Panc1 (cell line): ENCODE results near the gene SYNE1. TPM values are rescaled to one million over a fixed set of nuclear protein-coding genes. Genes with fewer than 3 reads are reported as not detected.

Experiments used
- ATAC-seq: fragments of 200-7000 bp; cut with Tn5 transposase; 2 replicates; pipeline ENCODE4 v1.9.1; 2020; ENCODE audit warnings: mild to moderate bottlenecking, moderate library complexity
- BruUV-seq: library from RNA; stranded (reverse); fragments of 400-500 nt; replicated peaks from 2 replicates; lab custom pipeline; 2021; lab: Mats Ljungman, UMichigan
- CTCF ChIA-PET: fragments of 300-600 bp; sonication (Branson Sonifier 250); formaldehyde crosslinking; loops from one replicate; lab custom pipeline; 2022; ENCODE audit warnings: antibody characterized with exemption; lab: Charles Lee
- POLR2A ChIA-PET: fragments of 300-600 bp; sonication (Branson Sonifier 250); formaldehyde crosslinking; loops from one replicate; lab custom pipeline; 2022; ENCODE audit warnings: antibody characterized with exemption; lab: Charles Lee
- DNase-seq: peaks from one replicate; pipeline ENCODE4 v3.0.0-alpha.2; 2010; ENCODE audit warnings: low read depth, low spot score
- H3K27ac ChIP-seq: 2 replicates; pipeline ENCODE4 v1.5.1; 2011; ENCODE audit warnings: mild to moderate bottlenecking, low read length, inconsistent platforms
- H3K27me3 ChIP-seq: fragments of 200-500 bp; sonication (Bioruptor generic); 2 replicates; pipeline ENCODE4 v1.6.0; 2014; ENCODE audit warnings: low read length, inconsistent platforms; ENCODE audit not compliant: control insufficient read depth, insufficient read depth
- H3K36me3 ChIP-seq: fragments of 200-500 bp; sonication (Bioruptor generic); 2 replicates; pipeline ENCODE4 v1.5.1; 2014; ENCODE audit warnings: inconsistent platforms, mild to moderate bottlenecking, low read length, moderate library complexity; ENCODE audit not compliant: control insufficient read depth, insufficient read depth
- H3K4me1 ChIP-seq: 2 replicates; pipeline ENCODE4 v1.5.1; 2011; ENCODE audit warnings: inconsistent platforms, mild to moderate bottlenecking, low read length, moderate library complexity; ENCODE audit not compliant: control insufficient read depth, insufficient read depth
- H3K4me3 ChIP-seq, 2 experiments: 2 replicates each; pipeline ENCODE4 v1.5.1; 2011 to 2012; ENCODE audit warnings: low read depth in 2 of 2, low read length in 2 of 2, mild to moderate bottlenecking in 2 of 2, inconsistent platforms in 1 of 2, moderate library complexity in 1 of 2
- H3K9me3 ChIP-seq: fragments of 200-500 bp; sonication (Bioruptor generic); 2 replicates; pipeline ENCODE4 v1.5.1; 2014; ENCODE audit warnings: low read depth, mild to moderate bottlenecking, inconsistent platforms, low read length, moderate library complexity; ENCODE audit not compliant: control insufficient read depth, insufficient read depth
- CTCF ChIP-seq: fragments of 450-650 bp; IDR thresholded peaks from 2 replicates; pipeline ENCODE4 v1.5.1; 2017; ENCODE audit warnings: mild to moderate bottlenecking
- POLR2AphosphoS5 ChIP-seq: IDR thresholded peaks from 2 replicates; pipeline ENCODE4 v1.6.1; 2012; ENCODE audit warnings: mild to moderate bottlenecking, low read depth, low read length, moderate library complexity
- SIN3A ChIP-seq: IDR thresholded peaks from 2 replicates; pipeline ENCODE4 v1.6.1; 2012; ENCODE audit warnings: low read depth, mild to moderate bottlenecking, low read length, moderate library complexity, borderline replicate concordance; ENCODE audit not compliant: insufficient read depth
- TCF7L2 ChIP-seq: IDR thresholded peaks from 2 replicates; pipeline ENCODE4 v1.6.1; 2011; ENCODE audit warnings: mild to moderate bottlenecking, low read depth, low read length, inconsistent platforms
- in situ Hi-C: cut with HindIII; loops from 2 replicates; pipeline ENCODE4 v1.10.0; 2016; ENCODE audit warnings: low sequenced_read_pairs, low pct_unique_long_range_greater_than_20kb
- intact Hi-C: fragments of 100-400 bp; cut with micrococcal nuclease; formaldehyde crosslinking; loops from one replicate; pipeline ENCODE4 v1.10.0; 2022; ENCODE audit not compliant: unreplicated experiment
- total RNA-seq: library from RNA; stranded (reverse); gene quantifications from one replicate; pipeline ENCODE4 v1.2.1, GENCODE V29; 2021; ENCODE audit not compliant: unreplicated experiment
- TF ChIP-seq, protein P1 (sequence below), 2 experiments: IDR thresholded peaks; 2 replicates each; pipeline ENCODE4 v1.6.1; 2011 to 2012; ENCODE audit warnings: low read depth in 2 of 2, control low read depth in 1 of 2, low read length in 1 of 2, mild to moderate bottlenecking in 1 of 2, moderate library complexity in 1 of 2; ENCODE audit not compliant: insufficient read depth in 1 of 2

SYNE1 gene
- total RNA-seq, 1 experiment from 2014 or later, result 3.2 TPM

DNA sequence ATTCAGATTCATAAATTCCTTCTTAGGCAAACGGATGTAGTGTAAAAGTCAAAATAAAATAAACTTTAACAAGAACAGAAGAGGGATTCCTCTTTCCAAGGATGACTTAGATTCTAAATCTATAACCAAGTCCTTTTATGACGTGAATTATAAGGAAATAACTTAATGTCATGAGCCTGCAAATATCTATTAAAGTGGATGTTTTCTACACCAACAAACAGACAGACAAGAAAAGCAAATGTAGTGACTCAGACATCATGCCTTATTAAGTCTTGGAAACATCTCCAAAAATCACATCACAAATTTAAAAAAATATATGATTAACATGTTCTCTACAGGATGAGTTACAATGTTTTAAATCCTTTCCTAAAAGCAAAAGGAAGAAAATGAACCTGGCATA is 432.6 kb downstream of the SYNE1 start:
- in situ Hi-C loops (no loop called here), intact Hi-C loops (no loop called here)
- CTCF ChIA-PET, result no interaction called here
- Histone ChIP-seq H3K4me3 (no peak overlapping the region), H3K9me3 (no peaks in the 10 kb centered on the region), H3K4me1 (no peaks in the 10 kb centered on the region), H3K27ac (no peak overlapping the region), H3K36me3 (no peaks in the 10 kb centered on the region), H3K27me3 (no peaks in the 10 kb centered on the region)
- BruUV-seq, result no TSS peak
- TF ChIP-seq TCF7L2, result no peak
- TF ChIP-seq POLR2AphosphoS5, result no peak
- no peak for TF ChIP-seq SIN3A
- TF ChIP-seq, protein P1, sequence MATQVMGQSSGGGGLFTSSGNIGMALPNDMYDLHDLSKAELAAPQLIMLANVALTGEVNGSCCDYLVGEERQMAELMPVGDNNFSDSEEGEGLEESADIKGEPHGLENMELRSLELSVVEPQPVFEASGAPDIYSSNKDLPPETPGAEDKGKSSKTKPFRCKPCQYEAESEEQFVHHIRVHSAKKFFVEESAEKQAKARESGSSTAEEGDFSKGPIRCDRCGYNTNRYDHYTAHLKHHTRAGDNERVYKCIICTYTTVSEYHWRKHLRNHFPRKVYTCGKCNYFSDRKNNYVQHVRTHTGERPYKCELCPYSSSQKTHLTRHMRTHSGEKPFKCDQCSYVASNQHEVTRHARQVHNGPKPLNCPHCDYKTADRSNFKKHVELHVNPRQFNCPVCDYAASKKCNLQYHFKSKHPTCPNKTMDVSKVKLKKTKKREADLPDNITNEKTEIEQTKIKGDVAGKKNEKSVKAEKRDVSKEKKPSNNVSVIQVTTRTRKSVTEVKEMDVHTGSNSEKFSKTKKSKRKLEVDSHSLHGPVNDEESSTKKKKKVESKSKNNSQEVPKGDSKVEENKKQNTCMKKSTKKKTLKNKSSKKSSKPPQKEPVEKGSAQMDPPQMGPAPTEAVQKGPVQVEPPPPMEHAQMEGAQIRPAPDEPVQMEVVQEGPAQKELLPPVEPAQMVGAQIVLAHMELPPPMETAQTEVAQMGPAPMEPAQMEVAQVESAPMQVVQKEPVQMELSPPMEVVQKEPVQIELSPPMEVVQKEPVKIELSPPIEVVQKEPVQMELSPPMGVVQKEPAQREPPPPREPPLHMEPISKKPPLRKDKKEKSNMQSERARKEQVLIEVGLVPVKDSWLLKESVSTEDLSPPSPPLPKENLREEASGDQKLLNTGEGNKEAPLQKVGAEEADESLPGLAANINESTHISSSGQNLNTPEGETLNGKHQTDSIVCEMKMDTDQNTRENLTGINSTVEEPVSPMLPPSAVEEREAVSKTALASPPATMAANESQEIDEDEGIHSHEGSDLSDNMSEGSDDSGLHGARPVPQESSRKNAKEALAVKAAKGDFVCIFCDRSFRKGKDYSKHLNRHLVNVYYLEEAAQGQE (IDR thresholded peaks at IDR 0.05; ENCODE audit: insufficient read depth in 1 of 2, low read depth in 2 of 2, low read length in 1 of 2), result no peak
- TF ChIP-seq CTCF, result no peak
- DNase-seq (no peak), ATAC-seq (no peak)
- POLR2A ChIA-PET, result no interaction called here

GRCh38 chr6:152201120-152201519 is 436.0 kb downstream of the SYNE1 start:
- H3K27ac ChIP-seq, result no peak overlapping the region
- DNase-seq (no peak), ATAC-seq (no peak)
- intact Hi-C loops, result no loop called here
- H3K9me3 ChIP-seq, result no peaks in the 10 kb centered on the region
- no TSS peak for BruUV-seq
- CTCF ChIA-PET, result interaction anchor here (0.6 kb wide), 1 partner anchor 330 kb away, joined by 3 read pairs; no protein-coding TSS in a partner anchor
- no peak overlapping the region for H3K4me3 ChIP-seq
- POLR2A ChIA-PET, result no interaction called here
- no peaks in the 10 kb centered on the region for H3K27me3 ChIP-seq
- TF ChIP-seq SIN3A, result no peak
- no peak for TF ChIP-seq CTCF
- TF ChIP-seq TCF7L2, result no peak
- TF ChIP-seq, protein P1 (IDR thresholded peaks at IDR 0.05; ENCODE audit: insufficient read depth in 1 of 2, low read depth in 2 of 2, low read length in 1 of 2), result no peak
- no peak for TF ChIP-seq POLR2AphosphoS5
- in situ Hi-C loops, result no loop called here
- no peaks in the 10 kb centered on the region for H3K4me1 ChIP-seq
- H3K36me3 ChIP-seq, result no peaks in the 10 kb centered on the region
